GM23338 (cell line): ENCODE results near the gene CDKAL1. TPM values are rescaled to one million over a fixed set of nuclear protein-coding genes. Genes with fewer than 3 reads are reported as not detected.
"Not testable (repeated sequence)": the region's sequence is repeated elsewhere in the genome, so short reads cannot be mapped to it uniquely, and the experiment has no call there.

Experiments
- ATAC-seq: fragments of 200-7000 bp; cut with Tn5 transposase; 3 replicates; pipeline ENCODE4 v1.9.1; 2020
- DNase-seq: peaks from one replicate; pipeline ENCODE4 v3.0.0-alpha.2; 2015; ENCODE audit warnings: low spot score
- H2AFZ ChIP-seq: fragments of 200-600 bp; sonication (generic); 2 replicates; pipeline ENCODE4 v1.8.0; 2016; ENCODE audit warnings: antibody characterized with exemption, mild to moderate bottlenecking, moderate library complexity
- H3F3A ChIP-seq: fragments of 200-600 bp; sonication (generic); replicated peaks from 2 replicates; pipeline ENCODE4 v1.8.0; 2017; ENCODE audit warnings: antibody characterized with exemption, mixed run types, low read depth
- H3K27ac ChIP-seq: fragments of 200-600 bp; sonication (generic); 2 replicates; pipeline ENCODE4 v1.6.1; 2016; ENCODE audit warnings: low read depth
- H3K27me3 ChIP-seq: fragments of 200-600 bp; sonication (generic); 2 replicates; pipeline ENCODE4 v1.8.0; 2016; ENCODE audit warnings: mild to moderate bottlenecking, mixed run types, moderate library complexity; ENCODE audit not compliant: insufficient read depth
- H3K36me3 ChIP-seq: fragments of 200-600 bp; sonication (generic); 2 replicates; pipeline ENCODE4 v1.8.0; 2016; ENCODE audit warnings: mild to moderate bottlenecking; ENCODE audit not compliant: insufficient read depth
- H3K4me1 ChIP-seq: fragments of 200-600 bp; sonication (generic); 2 replicates; pipeline ENCODE4 v1.8.0; 2016; ENCODE audit warnings: mild to moderate bottlenecking, moderate library complexity; ENCODE audit not compliant: insufficient read depth
- H3K4me2 ChIP-seq: fragments of 200-600 bp; sonication (generic); 2 replicates; pipeline ENCODE4 v1.7.1; 2017; ENCODE audit warnings: mixed run types
- H3K4me3 ChIP-seq: fragments of 200-600 bp; sonication (generic); 2 replicates; pipeline ENCODE4 v1.6.1; 2016; ENCODE audit warnings: mixed run types
- H3K79me2 ChIP-seq: fragments of 200-600 bp; sonication (generic); replicated peaks from 2 replicates; pipeline ENCODE4 v1.8.0; 2017; ENCODE audit warnings: mild to moderate bottlenecking; ENCODE audit not compliant: insufficient read depth
- H3K9me2 ChIP-seq: fragments of 200-600 bp; sonication (generic); 2 replicates; pipeline ENCODE4 v1.8.0; 2017; ENCODE audit not compliant: insufficient read depth
- H4K20me1 ChIP-seq: fragments of 200-600 bp; sonication (generic); replicated peaks from 2 replicates; pipeline ENCODE4 v1.8.0; 2017; ENCODE audit warnings: mild to moderate bottlenecking; ENCODE audit not compliant: insufficient read depth
- H3K27ac Mint-ChIP-seq: 2 replicates; pipeline ENCODE4 v1.8.0; 2020; ENCODE audit warnings: inconsistent platforms, mild to moderate bottlenecking, moderate library complexity, mixed read lengths
- H3K27me3 Mint-ChIP-seq: 3 replicates; pipeline ENCODE4 v1.8.0; 2022; ENCODE audit warnings: low read depth, mild to moderate bottlenecking, moderate library complexity, mixed read lengths, inconsistent platforms; ENCODE audit not compliant: insufficient read depth, poor library complexity
- H3K36me3 Mint-ChIP-seq: 3 replicates; pipeline ENCODE4 v1.8.0; 2021; ENCODE audit warnings: low read depth, mild to moderate bottlenecking, inconsistent platforms, moderate library complexity, mixed read lengths
- H3K4me1 Mint-ChIP-seq: 3 replicates; pipeline ENCODE4 v1.8.0; 2020; ENCODE audit warnings: mild to moderate bottlenecking, inconsistent platforms, mixed read lengths
- H3K4me3 Mint-ChIP-seq: 3 replicates; pipeline ENCODE4 v1.8.0; 2021; ENCODE audit warnings: moderate library complexity, mild to moderate bottlenecking, inconsistent platforms, mixed read lengths
- H3K9me3 Mint-ChIP-seq: 3 replicates; pipeline ENCODE4 v1.8.0; 2020; ENCODE audit warnings: moderate library complexity, mild to moderate bottlenecking, inconsistent platforms, mixed read lengths
- JUNB ChIP-seq: IDR thresholded peaks from one replicate; pipeline ENCODE4 v1.6.1; 2016; ENCODE audit warnings: antibody characterized with exemption; ENCODE audit not compliant: unreplicated experiment
- NANOG ChIP-seq: IDR thresholded peaks from 2 replicates; pipeline ENCODE4 v1.6.1; 2016; ENCODE audit warnings: antibody characterized with exemption, borderline replicate concordance
- POLR2AphosphoS5 ChIP-seq: IDR thresholded peaks from 2 replicates; pipeline ENCODE4 v1.6.1; 2016; ENCODE audit warnings: antibody characterized with exemption, low read depth
- ZNF331 ChIP-seq: fragments of 250-450 bp; sonication (Bioruptor Pico); IDR thresholded peaks from 2 replicates; pipeline ENCODE4 v1.5.0; 2020; ENCODE audit warnings: low read depth, mild to moderate bottlenecking, moderate library complexity
- polyA plus RNA-seq: library from polyadenylated mRNA; unstranded; fragments of >200 nt; fragmentation: Nextera tagmentation; extraction: Ambion mirVana; gene quantifications from 2 replicates; pipeline ENCODE4 v1.2.1, GENCODE V29; 2016
- total RNA-seq: library from RNA; depleted of rRNA; stranded (reverse); fragments of >200 nt; shearing (Covaris generic); gene quantifications from 2 replicates; pipeline ENCODE4 v1.2.3, GENCODE V29; 2014
- TF ChIP-seq, protein P1 (sequence below): IDR thresholded peaks from 2 replicates; pipeline ENCODE4 v1.6.1; 2016; ENCODE audit warnings: antibody characterized with exemption
- TF ChIP-seq, protein P2 (sequence below): fragments of 250-450 bp; sonication (Bioruptor Pico); IDR thresholded peaks from 2 replicates; pipeline ENCODE4 v1.5.0; 2020; ENCODE audit warnings: mild to moderate bottlenecking, moderate library complexity
- TF ChIP-seq, protein P3 (sequence below): IDR thresholded peaks from one replicate; pipeline ENCODE4 v1.6.1; 2018; ENCODE audit warnings: antibody characterized with exemption; ENCODE audit not compliant: unreplicated experiment

Gene CDKAL1
- total and polyA plus RNA-seq, 2 experiments from 2014 or later = 17.8 to 35.0 TPM

GRCh38 chr6:21087188-21087587 lies 552.9 kb downstream of the CDKAL1 start:
- Mint-ChIP-seq H3K4me3 (no peak overlapping the region), H3K27me3 (no peaks in the 10 kb centered on the region)
- H3K9me2 ChIP-seq = no peaks in the 10 kb centered on the region

GRCh38 chr6:21091411-21091810 lies 557.2 kb downstream of the CDKAL1 start:
- DNase-seq = no peak
- no peaks in the 10 kb centered on the region for H3K36me3 Mint-ChIP-seq
- ATAC-seq = no peak
- no peaks in the 10 kb centered on the region for H3K27me3 Mint-ChIP-seq
- Histone ChIP-seq H3K4me1 (no peaks in the 10 kb centered on the region), H4K20me1 (no peaks in the 10 kb centered on the region), H3K79me2 (no peaks in the 10 kb centered on the region), H3K27me3 (no peaks in the 10 kb centered on the region), H3F3A (no peaks in the 10 kb centered on the region), H3K36me3 (no peaks in the 10 kb centered on the region), H3K4me3 (no peak overlapping the region), H3K4me2 (no peak overlapping the region), H3K9me2 (no peaks in the 10 kb centered on the region), H3K27ac (no peak overlapping the region), H2AFZ (no peak overlapping the region)
- TF ChIP-seq NANOG (no peak), ZNF331 (no peak)
- TF ChIP-seq, protein P1, sequence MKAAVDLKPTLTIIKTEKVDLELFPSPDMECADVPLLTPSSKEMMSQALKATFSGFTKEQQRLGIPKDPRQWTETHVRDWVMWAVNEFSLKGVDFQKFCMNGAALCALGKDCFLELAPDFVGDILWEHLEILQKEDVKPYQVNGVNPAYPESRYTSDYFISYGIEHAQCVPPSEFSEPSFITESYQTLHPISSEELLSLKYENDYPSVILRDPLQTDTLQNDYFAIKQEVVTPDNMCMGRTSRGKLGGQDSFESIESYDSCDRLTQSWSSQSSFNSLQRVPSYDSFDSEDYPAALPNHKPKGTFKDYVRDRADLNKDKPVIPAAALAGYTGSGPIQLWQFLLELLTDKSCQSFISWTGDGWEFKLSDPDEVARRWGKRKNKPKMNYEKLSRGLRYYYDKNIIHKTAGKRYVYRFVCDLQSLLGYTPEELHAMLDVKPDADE = no peak
- TF ChIP-seq, protein P2, sequence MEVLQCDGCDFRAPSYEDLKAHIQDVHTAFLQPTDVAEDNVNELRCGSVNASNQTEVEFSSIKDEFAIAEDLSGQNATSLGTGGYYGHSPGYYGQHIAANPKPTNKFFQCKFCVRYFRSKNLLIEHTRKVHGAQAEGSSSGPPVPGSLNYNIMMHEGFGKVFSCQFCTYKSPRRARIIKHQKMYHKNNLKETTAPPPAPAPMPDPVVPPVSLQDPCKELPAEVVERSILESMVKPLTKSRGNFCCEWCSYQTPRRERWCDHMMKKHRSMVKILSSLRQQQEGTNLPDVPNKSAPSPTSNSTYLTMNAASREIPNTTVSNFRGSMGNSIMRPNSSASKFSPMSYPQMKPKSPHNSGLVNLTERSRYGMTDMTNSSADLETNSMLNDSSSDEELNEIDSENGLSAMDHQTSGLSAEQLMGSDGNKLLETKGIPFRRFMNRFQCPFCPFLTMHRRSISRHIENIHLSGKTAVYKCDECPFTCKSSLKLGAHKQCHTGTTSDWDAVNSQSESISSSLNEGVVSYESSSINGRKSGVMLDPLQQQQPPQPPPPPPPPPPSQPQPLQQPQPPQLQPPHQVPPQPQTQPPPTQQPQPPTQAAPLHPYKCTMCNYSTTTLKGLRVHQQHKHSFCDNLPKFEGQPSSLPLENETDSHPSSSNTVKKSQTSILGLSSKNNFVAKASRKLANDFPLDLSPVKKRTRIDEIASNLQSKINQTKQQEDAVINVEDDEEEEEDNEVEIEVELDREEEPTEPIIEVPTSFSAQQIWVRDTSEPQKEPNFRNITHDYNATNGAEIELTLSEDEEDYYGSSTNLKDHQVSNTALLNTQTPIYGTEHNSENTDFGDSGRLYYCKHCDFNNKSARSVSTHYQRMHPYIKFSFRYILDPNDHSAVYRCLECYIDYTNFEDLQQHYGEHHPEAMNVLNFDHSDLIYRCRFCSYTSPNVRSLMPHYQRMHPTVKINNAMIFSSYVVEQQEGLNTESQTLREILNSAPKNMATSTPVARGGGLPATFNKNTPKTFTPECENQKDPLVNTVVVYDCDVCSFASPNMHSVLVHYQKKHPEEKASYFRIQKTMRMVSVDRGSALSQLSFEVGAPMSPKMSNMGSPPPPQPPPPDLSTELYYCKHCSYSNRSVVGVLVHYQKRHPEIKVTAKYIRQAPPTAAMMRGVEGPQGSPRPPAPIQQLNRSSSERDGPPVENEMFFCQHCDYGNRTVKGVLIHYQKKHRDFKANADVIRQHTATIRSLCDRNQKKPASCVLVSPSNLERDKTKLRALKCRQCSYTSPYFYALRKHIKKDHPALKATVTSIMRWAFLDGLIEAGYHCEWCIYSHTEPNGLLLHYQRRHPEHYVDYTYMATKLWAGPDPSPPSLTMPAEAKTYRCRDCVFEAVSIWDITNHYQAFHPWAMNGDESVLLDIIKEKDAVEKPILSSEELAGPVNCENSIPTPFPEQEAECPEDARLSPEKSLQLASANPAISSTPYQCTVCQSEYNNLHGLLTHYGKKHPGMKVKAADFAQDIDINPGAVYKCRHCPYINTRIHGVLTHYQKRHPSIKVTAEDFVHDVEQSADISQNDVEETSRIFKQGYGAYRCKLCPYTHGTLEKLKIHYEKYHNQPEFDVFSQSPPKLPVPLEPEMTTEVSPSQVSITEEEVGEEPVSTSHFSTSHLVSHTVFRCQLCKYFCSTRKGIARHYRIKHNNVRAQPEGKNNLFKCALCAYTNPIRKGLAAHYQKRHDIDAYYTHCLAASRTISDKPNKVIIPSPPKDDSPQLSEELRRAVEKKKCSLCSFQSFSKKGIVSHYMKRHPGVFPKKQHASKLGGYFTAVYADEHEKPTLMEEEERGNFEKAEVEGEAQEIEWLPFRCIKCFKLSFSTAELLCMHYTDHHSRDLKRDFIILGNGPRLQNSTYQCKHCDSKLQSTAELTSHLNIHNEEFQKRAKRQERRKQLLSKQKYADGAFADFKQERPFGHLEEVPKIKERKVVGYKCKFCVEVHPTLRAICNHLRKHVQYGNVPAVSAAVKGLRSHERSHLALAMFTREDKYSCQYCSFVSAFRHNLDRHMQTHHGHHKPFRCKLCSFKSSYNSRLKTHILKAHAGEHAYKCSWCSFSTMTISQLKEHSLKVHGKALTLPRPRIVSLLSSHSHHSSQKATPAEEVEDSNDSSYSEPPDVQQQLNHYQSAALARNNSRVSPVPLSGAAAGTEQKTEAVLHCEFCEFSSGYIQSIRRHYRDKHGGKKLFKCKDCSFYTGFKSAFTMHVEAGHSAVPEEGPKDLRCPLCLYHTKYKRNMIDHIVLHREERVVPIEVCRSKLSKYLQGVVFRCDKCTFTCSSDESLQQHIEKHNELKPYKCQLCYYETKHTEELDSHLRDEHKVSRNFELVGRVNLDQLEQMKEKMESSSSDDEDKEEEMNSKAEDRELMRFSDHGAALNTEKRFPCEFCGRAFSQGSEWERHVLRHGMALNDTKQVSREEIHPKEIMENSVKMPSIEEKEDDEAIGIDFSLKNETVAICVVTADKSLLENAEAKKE (CRISPR knock-in tag) = no peak
- TF ChIP-seq, protein P3, sequence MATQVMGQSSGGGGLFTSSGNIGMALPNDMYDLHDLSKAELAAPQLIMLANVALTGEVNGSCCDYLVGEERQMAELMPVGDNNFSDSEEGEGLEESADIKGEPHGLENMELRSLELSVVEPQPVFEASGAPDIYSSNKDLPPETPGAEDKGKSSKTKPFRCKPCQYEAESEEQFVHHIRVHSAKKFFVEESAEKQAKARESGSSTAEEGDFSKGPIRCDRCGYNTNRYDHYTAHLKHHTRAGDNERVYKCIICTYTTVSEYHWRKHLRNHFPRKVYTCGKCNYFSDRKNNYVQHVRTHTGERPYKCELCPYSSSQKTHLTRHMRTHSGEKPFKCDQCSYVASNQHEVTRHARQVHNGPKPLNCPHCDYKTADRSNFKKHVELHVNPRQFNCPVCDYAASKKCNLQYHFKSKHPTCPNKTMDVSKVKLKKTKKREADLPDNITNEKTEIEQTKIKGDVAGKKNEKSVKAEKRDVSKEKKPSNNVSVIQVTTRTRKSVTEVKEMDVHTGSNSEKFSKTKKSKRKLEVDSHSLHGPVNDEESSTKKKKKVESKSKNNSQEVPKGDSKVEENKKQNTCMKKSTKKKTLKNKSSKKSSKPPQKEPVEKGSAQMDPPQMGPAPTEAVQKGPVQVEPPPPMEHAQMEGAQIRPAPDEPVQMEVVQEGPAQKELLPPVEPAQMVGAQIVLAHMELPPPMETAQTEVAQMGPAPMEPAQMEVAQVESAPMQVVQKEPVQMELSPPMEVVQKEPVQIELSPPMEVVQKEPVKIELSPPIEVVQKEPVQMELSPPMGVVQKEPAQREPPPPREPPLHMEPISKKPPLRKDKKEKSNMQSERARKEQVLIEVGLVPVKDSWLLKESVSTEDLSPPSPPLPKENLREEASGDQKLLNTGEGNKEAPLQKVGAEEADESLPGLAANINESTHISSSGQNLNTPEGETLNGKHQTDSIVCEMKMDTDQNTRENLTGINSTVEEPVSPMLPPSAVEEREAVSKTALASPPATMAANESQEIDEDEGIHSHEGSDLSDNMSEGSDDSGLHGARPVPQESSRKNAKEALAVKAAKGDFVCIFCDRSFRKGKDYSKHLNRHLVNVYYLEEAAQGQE = no peak
- H3K27ac Mint-ChIP-seq = no peak overlapping the region
- H3K9me3 Mint-ChIP-seq = no peaks in the 10 kb centered on the region
- H3K4me1 Mint-ChIP-seq = peaks cover 6% of the 10 kb centered on the region
- H3K4me3 Mint-ChIP-seq = no peak overlapping the region

More at GRCh38 chr6:21087188-21087587, 552.9 kb downstream of the CDKAL1 start:
- H3K4me2 ChIP-seq = no peak overlapping the region
- no peak for ATAC-seq
- Mint-ChIP-seq H3K36me3 (no peaks in the 10 kb centered on the region), H3K4me1 (peaks cover under 1% of the 10 kb centered on the region; the same call in 1 of the 3 replicates), H3K9me3 (no peaks in the 10 kb centered on the region), H3K27ac (no peak overlapping the region)
- TF ChIP-seq JUNB (no peak), POLR2AphosphoS5 (no peak)
- H4K20me1 ChIP-seq = no peaks in the 10 kb centered on the region
- no peaks in the 10 kb centered on the region for H3K36me3 ChIP-seq
- no peak for DNase-seq
- H3K79me2 ChIP-seq = no peaks in the 10 kb centered on the region
- H3K4me1 ChIP-seq = no peaks in the 10 kb centered on the region
- H3K4me3 ChIP-seq = no peak overlapping the region
- H3K27me3 ChIP-seq = no peaks in the 10 kb centered on the region
- H3K27ac ChIP-seq = no peak overlapping the region
- no peak overlapping the region for H2AFZ ChIP-seq
- H3F3A ChIP-seq = no peaks in the 10 kb centered on the region

DNA sequence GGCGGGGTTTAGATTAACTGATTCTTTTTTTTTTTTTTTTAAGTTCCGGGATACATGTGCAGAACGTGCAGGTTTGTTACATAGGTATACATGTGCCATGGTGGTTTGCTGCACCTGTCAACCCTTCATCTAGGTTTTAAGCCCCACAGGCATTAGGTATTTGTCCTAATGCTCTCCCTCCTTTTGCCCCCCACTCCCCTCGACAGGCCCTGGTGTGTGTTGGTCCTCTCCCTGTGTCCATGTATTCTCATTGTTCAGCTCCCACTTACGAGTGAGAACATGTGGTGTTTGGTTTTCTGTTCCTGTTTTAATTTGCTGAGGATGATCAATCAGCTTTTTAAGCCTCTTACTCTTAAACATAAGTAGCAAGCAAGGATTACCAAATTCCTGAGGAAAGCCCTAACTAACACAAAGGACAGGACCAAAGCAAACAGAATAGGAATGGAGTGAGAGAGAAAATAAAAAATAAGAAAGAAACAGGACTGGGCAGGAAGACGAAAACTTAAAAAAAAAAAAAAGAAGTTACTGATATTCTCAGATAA lies 558.0 kb downstream of the CDKAL1 start:
- not testable (repeated sequence) for H3F3A ChIP-seq, ATAC-seq, H3K4me3 Mint-ChIP-seq, H3K27me3 ChIP-seq, H3K4me3 ChIP-seq, H4K20me1 ChIP-seq, H3K9me3 Mint-ChIP-seq, H3K36me3 Mint-ChIP-seq, H3K27me3 Mint-ChIP-seq, H3K36me3 ChIP-seq, H3K4me1 Mint-ChIP-seq, H3K79me2 ChIP-seq, H3K4me1 ChIP-seq, DNase-seq, H2AFZ ChIP-seq, H3K4me2 ChIP-seq, H3K9me2 ChIP-seq
- peak overlapping the region; percentile 74; the same call in 1 of the 2 replicates for H3K27ac Mint-ChIP-seq
- H3K27ac ChIP-seq = 0 out of 2 replicates have a peak overlapping the region, but pooled peaks have one; percentile 0
